Hepatocyte (in vitro differentiated cells): ENCODE results near the gene TMC6.

Experiments used
- CTCF ChIP-seq: fragments of 200-600 bp; sonication (generic); IDR thresholded peaks from 2 replicates; pipeline ENCODE4 v1.5.1; 2016; ENCODE audit warnings: antibody characterized with exemption, mild to moderate bottlenecking; ENCODE audit not compliant: poor library complexity
- EZH2 ChIP-seq: fragments of 200-600 bp; sonication (generic); IDR thresholded peaks from 2 replicates; pipeline ENCODE4 v1.6.1; 2016; ENCODE audit warnings: antibody characterized with exemption, mild to moderate bottlenecking, borderline replicate concordance

- TF ChIP-seq EZH2, result no peak
- no peak for TF ChIP-seq CTCF
Observed at GRCh38 chr17:78072961-78073360, 55.6 kb downstream of the TMC6 start.
